ENCODE measurements around the gene TTC7B.

The TTC7B gene

GRCh38 chr14:90570461-90570860, 245.8 kb downstream of the TTC7B start:
- no peak for DNase-seq

- DNase-seq = no peak
Measured at GRCh38 chr14:90569606-90570387, 246.4 kb downstream of the TTC7B start.

GRCh38 chr14:90569201-90569600, 247.0 kb downstream of the TTC7B start:
- no peak for DNase-seq

- DNase-seq = no peak
Measured at GRCh38 chr14:90568405-90568804, 247.8 kb downstream of the TTC7B start.

- no peak for DNase-seq
Measured at GRCh38 chr14:90567991-90568390, 248.2 kb downstream of the TTC7B start.

GRCh38 chr14:90567191-90567590, 249.0 kb downstream of the TTC7B start:
- no peak for DNase-seq

- DNase-seq = no peak
Measured at GRCh38 chr14:90566481-90566880, 249.7 kb downstream of the TTC7B start.

- DNase-seq = no peak
Measured at GRCh38 chr14:90564496-90564895, 251.7 kb downstream of the TTC7B start.

GRCh38 chr14:90562652-90563051, 253.6 kb downstream of the TTC7B start:
- DNase-seq = no peak

- DNase-seq = no peak
Measured at GRCh38 chr14:90561920-90562319, 254.3 kb downstream of the TTC7B start.

GRCh38 chr14:90560991-90561390, 255.2 kb downstream of the TTC7B start:
- DNase-seq = no peak

- no peak for DNase-seq
Measured at GRCh38 chr14:90560558-90560957, 255.7 kb downstream of the TTC7B start.

GRCh38 chr14:90559811-90560492, 256.3 kb downstream of the TTC7B start:
- no peak for DNase-seq

GRCh38 chr14:90558983-90559590, 257.1 kb downstream of the TTC7B start:
- DNase-seq = no peak

- no peak for DNase-seq
Measured at GRCh38 chr14:90558041-90558982, 257.9 kb downstream of the TTC7B start.

- no peak for DNase-seq
Measured at GRCh38 chr14:90557516-90557915, 258.7 kb downstream of the TTC7B start.

GRCh38 chr14:90556666-90557450, 259.4 kb downstream of the TTC7B start:
- no peak for DNase-seq

GRCh38 chr14:90556012-90556477, 260.2 kb downstream of the TTC7B start:
- DNase-seq = no peak

- DNase-seq = no peak
Measured at GRCh38 chr14:90555126-90556011, 260.9 kb downstream of the TTC7B start.

GRCh38 chr14:90554341-90554740, 261.9 kb downstream of the TTC7B start:
- peak; percentile 22 for DNase-seq

GRCh38 chr14:90553921-90554336, 262.3 kb downstream of the TTC7B start:
- no peak for DNase-seq

All from NCI-H774 (cell line).